A549 (cell line): ENCODE measurements around the gene JARID2.

ENCODE experiments used
- CBX8 ChIP-seq: fragments of 200-600 bp; sonication (generic); IDR thresholded peaks from 2 replicates; pipeline ENCODE4 v1.6.1; 2016
- CEBPB ChIP-seq, 2 experiments: fragments of >200 bp in 1 of 2; sonication (Bioruptor Twin) in 1 of 2; formaldehyde crosslinking in 1 of 2; IDR thresholded peaks; 2 replicates each; pipeline ENCODE4 v1.6.1; 2012 to 2016
- CHD2 ChIP-seq: fragments of 150-350 bp; IDR thresholded peaks from 2 replicates; pipeline ENCODE4 v1.6.1; 2014; ENCODE audit warnings: low read length; ENCODE audit not compliant: partially characterized antibody
- KDM1A ChIP-seq: fragments of 200-600 bp; sonication (generic); IDR thresholded peaks from 2 replicates; pipeline ENCODE4 v1.6.1; 2016; ENCODE audit warnings: low read depth, mild to moderate bottlenecking
- KDM5A ChIP-seq: fragments of 200-600 bp; sonication (generic); IDR thresholded peaks from 2 replicates; pipeline ENCODE4 v1.6.1; 2016; ENCODE audit warnings: antibody characterized with exemption, mild to moderate bottlenecking
- MYC ChIP-seq: IDR thresholded peaks from 2 replicates; pipeline ENCODE4 v1.6.1; 2012; ENCODE audit warnings: mild to moderate bottlenecking, inconsistent platforms, low read length, improper control_type of control experiment, borderline replicate concordance
- POLR2A ChIP-seq: IDR thresholded peaks from 2 replicates; pipeline ENCODE4 v1.6.1; 2012; ENCODE audit warnings: mild to moderate bottlenecking, low read length
- RAD21 ChIP-seq, 2 experiments: fragments of >200 bp in 1 of 2; sonication (Bioruptor Twin) in 1 of 2; formaldehyde crosslinking in 1 of 2; IDR thresholded peaks in 1 of 2; conservative IDR thresholded peaks in 1 of 2; 2 replicates in 1 of 2; 3 replicates in 1 of 2; pipeline ENCODE4 v1.6.1; 2012 to 2018; ENCODE audit warnings: inconsistent platforms in 1 of 2
- RNF2 ChIP-seq: fragments of 200-600 bp; sonication (generic); IDR thresholded peaks from 2 replicates; pipeline ENCODE4 v1.6.1; 2016; ENCODE audit warnings: low read depth, mild to moderate bottlenecking, antibody characterized with exemption, moderate library complexity, borderline replicate concordance
- TF ChIP-seq, protein P1 (sequence below): fragments of >200 bp; sonication (Bioruptor Twin); formaldehyde crosslinking; IDR thresholded peaks from 3 replicates; pipeline ENCODE4 v1.5.1; 2016
- TF ChIP-seq, protein P2 (sequence below): fragments of 200-600 bp; sonication (generic); IDR thresholded peaks from 2 replicates; pipeline ENCODE4 v1.6.1; 2016; ENCODE audit warnings: antibody characterized with exemption, mild to moderate bottlenecking, moderate library complexity
- TF ChIP-seq, protein P3 (sequence below): fragments of 450-650 bp; IDR thresholded peaks from 2 replicates; pipeline ENCODE4 v1.6.1; 2014; ENCODE audit warnings: antibody characterized with exemption

DNA sequence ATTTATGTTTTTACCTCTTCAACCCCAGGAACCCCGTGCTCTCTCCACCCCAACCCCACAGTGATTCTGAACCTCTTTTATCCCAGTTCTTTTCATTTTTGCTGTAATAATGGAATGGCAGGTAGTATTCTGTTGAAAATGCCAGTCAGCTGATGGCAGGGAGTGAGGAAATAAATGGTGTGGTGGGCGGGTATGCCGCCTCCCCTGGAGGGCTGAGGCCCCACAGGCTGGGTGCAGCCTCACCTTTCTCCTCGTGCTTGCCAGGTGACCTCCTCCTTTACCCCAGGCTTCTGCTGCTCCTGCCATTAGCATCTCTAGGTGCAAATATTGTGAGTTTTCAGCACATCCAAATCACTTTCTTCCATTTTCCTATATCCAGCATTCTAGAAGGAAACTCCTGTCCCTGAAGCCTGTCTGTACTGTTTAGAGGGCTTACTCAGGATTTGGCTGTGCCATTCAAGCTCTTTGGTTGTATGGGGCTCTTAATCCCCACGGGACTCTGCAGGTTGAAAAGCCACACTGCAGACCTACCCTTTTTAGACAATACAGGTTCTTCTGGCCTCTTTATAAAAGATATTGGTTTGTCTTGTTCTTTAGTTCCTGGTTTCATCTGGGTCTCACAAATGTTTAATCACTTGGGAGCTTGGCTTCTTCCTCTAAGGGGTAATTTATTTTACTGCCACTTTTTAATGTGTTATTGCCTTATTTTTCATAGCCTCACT lies 201.8 kb downstream of the JARID2 start:
- TF ChIP-seq RAD21 (conservative IDR thresholded peaks at IDR 0.05 in 1 of 2, IDR thresholded peaks at IDR 0.05 in 1 of 2): no peak
- no peak for TF ChIP-seq CHD2
- TF ChIP-seq MYC: no peak
- no peak for TF ChIP-seq KDM5A
- TF ChIP-seq, protein P1, sequence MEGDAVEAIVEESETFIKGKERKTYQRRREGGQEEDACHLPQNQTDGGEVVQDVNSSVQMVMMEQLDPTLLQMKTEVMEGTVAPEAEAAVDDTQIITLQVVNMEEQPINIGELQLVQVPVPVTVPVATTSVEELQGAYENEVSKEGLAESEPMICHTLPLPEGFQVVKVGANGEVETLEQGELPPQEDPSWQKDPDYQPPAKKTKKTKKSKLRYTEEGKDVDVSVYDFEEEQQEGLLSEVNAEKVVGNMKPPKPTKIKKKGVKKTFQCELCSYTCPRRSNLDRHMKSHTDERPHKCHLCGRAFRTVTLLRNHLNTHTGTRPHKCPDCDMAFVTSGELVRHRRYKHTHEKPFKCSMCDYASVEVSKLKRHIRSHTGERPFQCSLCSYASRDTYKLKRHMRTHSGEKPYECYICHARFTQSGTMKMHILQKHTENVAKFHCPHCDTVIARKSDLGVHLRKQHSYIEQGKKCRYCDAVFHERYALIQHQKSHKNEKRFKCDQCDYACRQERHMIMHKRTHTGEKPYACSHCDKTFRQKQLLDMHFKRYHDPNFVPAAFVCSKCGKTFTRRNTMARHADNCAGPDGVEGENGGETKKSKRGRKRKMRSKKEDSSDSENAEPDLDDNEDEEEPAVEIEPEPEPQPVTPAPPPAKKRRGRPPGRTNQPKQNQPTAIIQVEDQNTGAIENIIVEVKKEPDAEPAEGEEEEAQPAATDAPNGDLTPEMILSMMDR: no peak
- TF ChIP-seq, protein P2, sequence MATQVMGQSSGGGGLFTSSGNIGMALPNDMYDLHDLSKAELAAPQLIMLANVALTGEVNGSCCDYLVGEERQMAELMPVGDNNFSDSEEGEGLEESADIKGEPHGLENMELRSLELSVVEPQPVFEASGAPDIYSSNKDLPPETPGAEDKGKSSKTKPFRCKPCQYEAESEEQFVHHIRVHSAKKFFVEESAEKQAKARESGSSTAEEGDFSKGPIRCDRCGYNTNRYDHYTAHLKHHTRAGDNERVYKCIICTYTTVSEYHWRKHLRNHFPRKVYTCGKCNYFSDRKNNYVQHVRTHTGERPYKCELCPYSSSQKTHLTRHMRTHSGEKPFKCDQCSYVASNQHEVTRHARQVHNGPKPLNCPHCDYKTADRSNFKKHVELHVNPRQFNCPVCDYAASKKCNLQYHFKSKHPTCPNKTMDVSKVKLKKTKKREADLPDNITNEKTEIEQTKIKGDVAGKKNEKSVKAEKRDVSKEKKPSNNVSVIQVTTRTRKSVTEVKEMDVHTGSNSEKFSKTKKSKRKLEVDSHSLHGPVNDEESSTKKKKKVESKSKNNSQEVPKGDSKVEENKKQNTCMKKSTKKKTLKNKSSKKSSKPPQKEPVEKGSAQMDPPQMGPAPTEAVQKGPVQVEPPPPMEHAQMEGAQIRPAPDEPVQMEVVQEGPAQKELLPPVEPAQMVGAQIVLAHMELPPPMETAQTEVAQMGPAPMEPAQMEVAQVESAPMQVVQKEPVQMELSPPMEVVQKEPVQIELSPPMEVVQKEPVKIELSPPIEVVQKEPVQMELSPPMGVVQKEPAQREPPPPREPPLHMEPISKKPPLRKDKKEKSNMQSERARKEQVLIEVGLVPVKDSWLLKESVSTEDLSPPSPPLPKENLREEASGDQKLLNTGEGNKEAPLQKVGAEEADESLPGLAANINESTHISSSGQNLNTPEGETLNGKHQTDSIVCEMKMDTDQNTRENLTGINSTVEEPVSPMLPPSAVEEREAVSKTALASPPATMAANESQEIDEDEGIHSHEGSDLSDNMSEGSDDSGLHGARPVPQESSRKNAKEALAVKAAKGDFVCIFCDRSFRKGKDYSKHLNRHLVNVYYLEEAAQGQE: no peak
- no peak for TF ChIP-seq POLR2A
- no peak for TF ChIP-seq CBX8
- TF ChIP-seq, protein P3, sequence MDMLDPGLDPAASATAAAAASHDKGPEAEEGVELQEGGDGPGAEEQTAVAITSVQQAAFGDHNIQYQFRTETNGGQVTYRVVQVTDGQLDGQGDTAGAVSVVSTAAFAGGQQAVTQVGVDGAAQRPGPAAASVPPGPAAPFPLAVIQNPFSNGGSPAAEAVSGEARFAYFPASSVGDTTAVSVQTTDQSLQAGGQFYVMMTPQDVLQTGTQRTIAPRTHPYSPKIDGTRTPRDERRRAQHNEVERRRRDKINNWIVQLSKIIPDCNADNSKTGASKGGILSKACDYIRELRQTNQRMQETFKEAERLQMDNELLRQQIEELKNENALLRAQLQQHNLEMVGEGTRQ: no peak
- no peak for TF ChIP-seq CEBPB (IDR thresholded peaks at IDR 0.05)
- TF ChIP-seq RNF2: no peak
- TF ChIP-seq KDM1A: no peak
